ENCODE measurements around the gene PCNP. TPM values are rescaled to one million over a fixed set of nuclear protein-coding genes. Genes with fewer than 3 reads are reported as not detected.

The PCNP gene
- total and polyA plus RNA-seq, 9 of the 15 experiments (the other 6 are each of a cell fraction or from before 2014, with no cell fraction given), result 54.3 to 170 (median 150) TPM

- TF ChIP-seq LEF1 (IDR thresholded peaks at IDR 0.05) (peak; percentile 92), CAMTA2 (CRISPR knock-in tag; conservative IDR thresholded peaks at IDR 0.05) (no peak), GATAD2A (IDR thresholded peaks at IDR 0.05) (no peak), ZNF589 (CRISPR knock-in tag; IDR thresholded peaks at IDR 0.05; ENCODE audit: low read depth) (peak; percentile 88), ZNF121 (CRISPR knock-in tag; conservative IDR thresholded peaks at IDR 0.05) (no peak), E2F4 (CRISPR knock-in tag; IDR thresholded peaks at IDR 0.05; ENCODE audit: low read depth) (no peak), ZC3H8 (IDR thresholded peaks at IDR 0.05) (no peak), JUNB (CRISPR knock-in tag; conservative IDR thresholded peaks at IDR 0.05) (no peak), BRCA1 (IDR thresholded peaks at IDR 0.05) (no peak), BRCA1 (CRISPR knock-in tag; IDR thresholded peaks at IDR 0.05) (no peak), CHD1 (IDR thresholded peaks at IDR 0.05; ENCODE audit: low read length) (no peak), MED1 (CRISPR knock-in tag; IDR thresholded peaks at IDR 0.05; ENCODE audit: borderline replicate concordance) (no peak), ZNF449 (CRISPR knock-in tag; IDR thresholded peaks at IDR 0.05) (0 out of 2 replicates have a peak, but pooled peaks have one; percentile 23), GTF2B (IDR thresholded peaks at IDR 0.05; ENCODE audit: extremely low read depth, insufficient read length) (no peak), ZNF143 (CRISPR knock-in tag; IDR thresholded peaks at IDR 0.05) (no peak), ASH1L (IDR thresholded peaks at IDR 0.05; ENCODE audit: borderline replicate concordance, low read depth, partially characterized antibody) (no peak), TCF3 (CRISPR knock-in tag; IDR thresholded peaks at IDR 0.05) (peak; percentile 97), EHMT2 (IDR thresholded peaks at IDR 0.05) (no peak), TAL1 (IDR thresholded peaks at IDR 0.05) (peak; percentile 97), SAP30 (IDR thresholded peaks at IDR 0.05; ENCODE audit: borderline replicate concordance, insufficient read depth, low read depth, low read length, poor library complexity, severe bottlenecking) (no peak), TGIF2 (CRISPR knock-in tag; IDR thresholded peaks at IDR 0.05) (no peak), SMAD2 (IDR thresholded peaks at IDR 0.05; ENCODE audit: low read depth, low read length) (no peak), E4F1 (CRISPR knock-in tag; IDR thresholded peaks at IDR 0.05; ENCODE audit: borderline replicate concordance) (no peak), SAFB (IDR thresholded peaks at IDR 0.05; ENCODE audit: borderline replicate concordance, low read depth, low read length) (no peak), MAFF (IDR thresholded peaks at IDR 0.05; ENCODE audit: low read length) (no peak)
Observed at GRCh38 chr3:101529816-101530685, 43.9 kb upstream of the PCNP start (continued).

Data from K562 (cell line).